ENCODE results near the gene MCUR1.
"Not testable (repeated sequence)": the region's sequence is repeated elsewhere in the genome, so short reads cannot be mapped to it uniquely, and the experiment has no call there.

MCUR1 gene

DNA sequence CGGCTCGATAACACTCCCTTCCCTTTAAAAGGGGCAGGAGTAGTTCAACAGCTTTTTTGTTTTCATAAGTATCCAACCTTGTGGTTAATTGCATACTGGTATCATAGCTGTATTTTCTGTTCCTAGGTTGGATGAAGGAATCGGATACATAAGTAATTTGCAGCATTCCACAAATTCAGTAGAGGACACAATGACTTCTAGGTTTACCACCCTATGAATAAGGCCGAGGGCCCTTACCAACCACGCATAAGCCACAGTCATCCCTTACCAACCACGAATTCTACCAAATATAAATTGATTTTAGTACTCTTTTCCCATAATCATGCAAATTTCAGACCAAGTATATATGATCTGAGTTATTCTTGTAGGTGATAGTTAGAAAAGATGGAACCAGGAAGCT lies 36.3 kb downstream of the MCUR1 start:
- CTCF ChIA-PET, result no interaction called here
- POLR2A ChIA-PET, result no interaction called here

DNA sequence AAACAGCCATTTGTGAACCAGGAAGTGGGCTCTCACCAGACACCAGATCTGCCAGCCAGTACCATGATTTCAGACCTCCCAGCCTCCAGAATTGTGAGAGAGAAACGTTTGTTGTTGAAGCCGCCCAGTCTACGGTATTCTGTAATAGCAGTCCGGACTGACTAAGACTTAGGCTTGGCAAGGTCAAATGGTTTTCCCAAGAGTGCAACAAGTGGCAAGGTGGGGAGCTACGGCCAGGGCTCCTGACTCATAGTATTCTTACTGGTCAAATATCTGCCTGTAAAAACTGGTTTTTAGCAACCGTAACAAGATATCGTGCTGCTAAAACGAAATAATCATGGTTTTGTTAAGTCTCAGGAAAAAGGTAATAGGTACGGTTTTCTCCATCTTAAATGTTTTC lies 37.8 kb downstream of the MCUR1 start:
- DNase-seq (ENCODE audit: extremely low spot score), result no peak
- CTCF ChIA-PET, result no interaction called here
- POLR2A ChIA-PET, result no interaction called here
- TF ChIP-seq BHLHE40 (IDR thresholded peaks at IDR 0.05; ENCODE audit: borderline replicate concordance), result no peak
- TF ChIP-seq SUZ12 (IDR thresholded peaks at IDR 0.05), result no peak
- no peak for TF ChIP-seq FOXA1 (IDR thresholded peaks at IDR 0.05)
- no peak for TF ChIP-seq NFRKB (IDR thresholded peaks at IDR 0.05)
- TF ChIP-seq PKNOX1 (IDR thresholded peaks at IDR 0.05), result no peak
- no peak for TF ChIP-seq LEF1 (IDR thresholded peaks at IDR 0.05; ENCODE audit: borderline replicate concordance)
- TF ChIP-seq FOXM1 (IDR thresholded peaks at IDR 0.05; ENCODE audit: borderline replicate concordance), result no peak
- no peak for TF ChIP-seq SP1 (IDR thresholded peaks at IDR 0.05)
- no peak for TF ChIP-seq ELF4 (IDR thresholded peaks at IDR 0.05)
- TF ChIP-seq HDGF (IDR thresholded peaks at IDR 0.05; ENCODE audit: borderline replicate concordance), result no peak
- TF ChIP-seq FOXK2 (IDR thresholded peaks at IDR 0.05), result no peak

More for the DNA sequence above, 36.3 kb downstream of the MCUR1 start:
- DNase-seq (ENCODE audit: extremely low spot score), result no peak
- TF ChIP-seq TARDBP (IDR thresholded peaks at IDR 0.05) (no peak), FOXA1 (IDR thresholded peaks at IDR 0.05) (no peak), SUZ12 (IDR thresholded peaks at IDR 0.05) (no peak), BHLHE40 (IDR thresholded peaks at IDR 0.05; ENCODE audit: borderline replicate concordance) (no peak), PKNOX1 (IDR thresholded peaks at IDR 0.05) (no peak), SP1 (IDR thresholded peaks at IDR 0.05) (no peak), ARNT (IDR thresholded peaks at IDR 0.05) (no peak), L3MBTL2 (conservative IDR thresholded peaks at IDR 0.05) (no peak), ELF4 (IDR thresholded peaks at IDR 0.05) (no peak), CTBP1 (IDR thresholded peaks at IDR 0.05; ENCODE audit: borderline replicate concordance) (no peak), ZNF384 (IDR thresholded peaks at IDR 0.05) (no peak), HDGF (IDR thresholded peaks at IDR 0.05; ENCODE audit: borderline replicate concordance) (no peak), NFRKB (IDR thresholded peaks at IDR 0.05) (no peak)

GRCh38 chr6:13775466-13775865 lies 38.9 kb downstream of the MCUR1 start:
- DNase-seq (ENCODE audit: extremely low spot score); POLR2A ChIA-PET: not testable (repeated sequence)
- CTCF ChIA-PET, result interaction anchor here (0.6 kb wide), 1 partner anchor 524 kb away, joined by 6 read pairs; no protein-coding TSS in a partner anchor

DNA sequence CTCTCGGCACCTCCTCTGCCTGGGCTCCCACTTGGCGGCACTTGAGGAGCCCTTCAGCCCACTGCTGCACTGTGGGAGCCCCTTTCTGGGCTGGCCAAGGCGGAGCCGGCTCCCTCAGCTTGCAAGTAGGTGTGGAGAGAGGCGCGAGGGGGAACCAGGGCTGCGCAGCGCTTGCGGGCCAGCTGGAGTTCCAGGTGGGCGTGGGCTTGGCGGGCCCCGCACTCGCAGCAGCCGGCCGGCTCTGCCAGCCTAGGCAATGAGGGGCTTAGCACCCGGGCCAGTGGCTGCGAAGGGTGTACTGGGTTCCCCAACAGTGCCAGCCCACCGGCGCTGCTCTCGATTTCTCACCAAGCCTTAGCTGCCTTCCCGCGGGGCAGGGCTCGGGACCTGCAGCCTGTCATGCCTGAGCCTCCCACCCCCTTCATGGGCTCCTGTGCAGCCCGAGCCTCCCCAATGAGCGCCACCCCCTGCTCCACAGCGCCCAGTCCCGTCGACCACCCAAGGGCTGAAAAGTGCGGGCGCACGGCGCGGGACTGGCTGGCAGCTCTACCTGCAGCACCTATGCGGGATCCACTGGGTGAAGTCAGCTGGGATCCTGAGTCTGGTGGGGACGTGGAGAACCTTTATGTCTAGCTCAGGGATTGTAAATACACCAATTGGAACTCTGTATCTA lies 41.9 kb downstream of the MCUR1 start:
- POLR2A ChIA-PET; DNase-seq (ENCODE audit: extremely low spot score); CTCF ChIA-PET: not testable (repeated sequence)

- TF ChIP-seq ELF4 (IDR thresholded peaks at IDR 0.05) (no peak), CTBP1 (IDR thresholded peaks at IDR 0.05; ENCODE audit: borderline replicate concordance) (no peak), FOXK2 (IDR thresholded peaks at IDR 0.05) (no peak), BHLHE40 (IDR thresholded peaks at IDR 0.05; ENCODE audit: borderline replicate concordance) (no peak), SP1 (IDR thresholded peaks at IDR 0.05) (no peak), FOXA1 (IDR thresholded peaks at IDR 0.05) (no peak), L3MBTL2 (conservative IDR thresholded peaks at IDR 0.05) (no peak), FOXM1 (IDR thresholded peaks at IDR 0.05; ENCODE audit: borderline replicate concordance) (no peak)
- CTCF ChIA-PET, result no interaction called here
- POLR2A ChIA-PET, result no interaction called here
- DNase-seq (ENCODE audit: extremely low spot score), result no peak
These were observed 44.7 kb downstream of the MCUR1 start for GRCh38 chr6:13769655-13770053.

- POLR2A ChIA-PET, result no interaction called here
- DNase-seq (ENCODE audit: extremely low spot score), result no peak
- CTCF ChIA-PET, result interaction anchor here (0.6 kb wide), 1 partner anchor 194 kb away, joined by 3 read pairs; no protein-coding TSS in a partner anchor
- TF ChIP-seq ZNF384 (IDR thresholded peaks at IDR 0.05) (no peak), FOXK2 (IDR thresholded peaks at IDR 0.05) (no peak), HDGF (IDR thresholded peaks at IDR 0.05; ENCODE audit: borderline replicate concordance) (no peak), FOXA1 (IDR thresholded peaks at IDR 0.05) (no peak), CTBP1 (IDR thresholded peaks at IDR 0.05; ENCODE audit: borderline replicate concordance) (no peak), LEF1 (IDR thresholded peaks at IDR 0.05; ENCODE audit: borderline replicate concordance) (no peak), SUZ12 (IDR thresholded peaks at IDR 0.05) (no peak), BHLHE40 (IDR thresholded peaks at IDR 0.05; ENCODE audit: borderline replicate concordance) (no peak), NFRKB (IDR thresholded peaks at IDR 0.05) (no peak)
These were observed 45.2 kb downstream of the MCUR1 start for GRCh38 chr6:13769034-13769654.

GRCh38 chr6:13767121-13767808 lies 47.1 kb downstream of the MCUR1 start:
- ChIA-PET POLR2A (interaction anchor here (0.6 kb wide), 1 partner anchor 152 kb away, joined by 3 read pairs; the partner anchor contains the start of gene NOL7), CTCF (no interaction called here)
- DNase-seq (ENCODE audit: extremely low spot score), result no peak
- TF ChIP-seq BHLHE40 (IDR thresholded peaks at IDR 0.05; ENCODE audit: borderline replicate concordance) (no peak), SUZ12 (IDR thresholded peaks at IDR 0.05) (no peak)
